Iris pigment epithelial cell (primary cell): Measurements from ENCODE around the gene IL6ST.

Experiments
- DNase-seq: peaks from one replicate; pipeline ENCODE4 v3.0.0-alpha.2; 2011; ENCODE audit warnings: low read depth

IL6ST gene

GRCh38 chr5:55919625-55920024, 75.1 kb downstream of the IL6ST start:
- no peak for DNase-seq

- no peak for DNase-seq
These were observed 76.4 kb downstream of the IL6ST start for GRCh38 chr5:55918087-55919035.

GRCh38 chr5:55917402-55918086, 77.2 kb downstream of the IL6ST start:
- DNase-seq: no peak

GRCh38 chr5:55916986-55917385, 77.8 kb downstream of the IL6ST start:
- no peak for DNase-seq

GRCh38 chr5:55915783-55916182, 79.0 kb downstream of the IL6ST start:
- no peak for DNase-seq

GRCh38 chr5:55914971-55915370, 79.8 kb downstream of the IL6ST start:
- no peak for DNase-seq

- no peak for DNase-seq
These were observed 81.0 kb downstream of the IL6ST start for GRCh38 chr5:55913466-55914413.

GRCh38 chr5:55911784-55912653, 82.7 kb downstream of the IL6ST start:
- peak; percentile 28 for DNase-seq

GRCh38 chr5:55908804-55909203, 86.0 kb downstream of the IL6ST start:
- DNase-seq: no peak

- DNase-seq: no peak
These were observed 86.8 kb downstream of the IL6ST start for GRCh38 chr5:55907927-55908326.

- no peak for DNase-seq
These were observed 89.5 kb downstream of the IL6ST start for GRCh38 chr5:55905251-55905650.

- DNase-seq: peak; percentile 60
These were observed 90.6 kb downstream of the IL6ST start for GRCh38 chr5:55904152-55904551.

GRCh38 chr5:55903121-55903701, 91.6 kb downstream of the IL6ST start:
- peak; percentile 81 for DNase-seq

- no peak for DNase-seq
These were observed 92.1 kb downstream of the IL6ST start for GRCh38 chr5:55902696-55903095.

GRCh38 chr5:55900776-55901175, 94.0 kb downstream of the IL6ST start:
- DNase-seq: no peak

GRCh38 chr5:55900068-55900467, 94.7 kb downstream of the IL6ST start:
- DNase-seq: no peak

- DNase-seq: peak; percentile 49
These were observed 95.4 kb downstream of the IL6ST start for GRCh38 chr5:55899344-55899743.

GRCh38 chr5:55897905-55898304, 96.9 kb downstream of the IL6ST start:
- peak; percentile 97 for DNase-seq

GRCh38 chr5:55897206-55897894, 97.4 kb downstream of the IL6ST start:
- no peak for DNase-seq

- peak; percentile 25 for DNase-seq
These were observed 98.1 kb downstream of the IL6ST start for GRCh38 chr5:55896663-55897062.
